Measurements from ENCODE around the gene PKN1. TPM values are rescaled to one million over a fixed set of nuclear protein-coding genes. Genes with fewer than 3 reads are reported as not detected.

PKN1 gene
- total and polyA plus RNA-seq, 9 of the 15 experiments (the other 6 are each of a cell fraction or from before 2014, with no cell fraction given) = 0.30 to 228 (median 77.5) TPM

- TF ChIP-seq CHD7 (IDR thresholded peaks at IDR 0.05; ENCODE audit: low read depth, low read length) = no peak
- TF ChIP-seq CBFA2T3 (IDR thresholded peaks at IDR 0.05) = 0 out of 2 replicates have a peak, but pooled peaks have one; percentile 7
- TF ChIP-seq NELFE (IDR thresholded peaks at IDR 0.05; ENCODE audit: insufficient read depth, insufficient read length) = no peak
- no peak for TF ChIP-seq NFATC3 (IDR thresholded peaks at IDR 0.05)
- TF ChIP-seq CTCF (IDR thresholded peaks at IDR 0.05 in 2 of 3, conservative IDR thresholded peaks at IDR 0.05 in 1 of 3; ENCODE audit: insufficient read depth in 2 of 3, low read depth in 1 of 3, low read length in 3 of 3) = peak in 2 of 3 experiments; percentile 7 to 12; a peak in 2 of 6 replicates
- no peak for TF ChIP-seq IRF2 (CRISPR knock-in tag; IDR thresholded peaks at IDR 0.05)
- peak; percentile 27; the same call in 1 of the 2 replicates for TF ChIP-seq MTA3 (IDR thresholded peaks at IDR 0.05; ENCODE audit: borderline replicate concordance)
- no peak for TF ChIP-seq CBX5 (IDR thresholded peaks at IDR 0.05; ENCODE audit: borderline replicate concordance, low read depth)
- 0 out of 2 replicates have a peak, but pooled peaks have one; percentile 13 for TF ChIP-seq HLTF (IDR thresholded peaks at IDR 0.05)
- peak; percentile 67; the same call in 1 of the 2 replicates for TF ChIP-seq RBFOX2 (IDR thresholded peaks at IDR 0.05; ENCODE audit: low read depth, low read length)
These were observed 83.0 kb downstream of the PKN1 start (continued) for GRCh38 chr19:14516048-14516534.
